HG03025 (cell line): ENCODE measurements around the gene COA8.

Source experiments
- ATAC-seq: cut with Tn5 transposase; IDR thresholded peaks from one replicate; pipeline ENCODE4 v1.9.1; 2021; ENCODE audit warnings: mild to moderate bottlenecking, moderate library complexity; ENCODE audit not compliant: unreplicated experiment, low FRiP score

COA8 gene, protein sequence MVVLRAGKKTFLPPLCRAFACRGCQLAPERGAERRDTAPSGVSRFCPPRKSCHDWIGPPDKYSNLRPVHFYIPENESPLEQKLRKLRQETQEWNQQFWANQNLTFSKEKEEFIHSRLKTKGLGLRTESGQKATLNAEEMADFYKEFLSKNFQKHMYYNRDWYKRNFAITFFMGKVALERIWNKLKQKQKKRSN

DNA sequence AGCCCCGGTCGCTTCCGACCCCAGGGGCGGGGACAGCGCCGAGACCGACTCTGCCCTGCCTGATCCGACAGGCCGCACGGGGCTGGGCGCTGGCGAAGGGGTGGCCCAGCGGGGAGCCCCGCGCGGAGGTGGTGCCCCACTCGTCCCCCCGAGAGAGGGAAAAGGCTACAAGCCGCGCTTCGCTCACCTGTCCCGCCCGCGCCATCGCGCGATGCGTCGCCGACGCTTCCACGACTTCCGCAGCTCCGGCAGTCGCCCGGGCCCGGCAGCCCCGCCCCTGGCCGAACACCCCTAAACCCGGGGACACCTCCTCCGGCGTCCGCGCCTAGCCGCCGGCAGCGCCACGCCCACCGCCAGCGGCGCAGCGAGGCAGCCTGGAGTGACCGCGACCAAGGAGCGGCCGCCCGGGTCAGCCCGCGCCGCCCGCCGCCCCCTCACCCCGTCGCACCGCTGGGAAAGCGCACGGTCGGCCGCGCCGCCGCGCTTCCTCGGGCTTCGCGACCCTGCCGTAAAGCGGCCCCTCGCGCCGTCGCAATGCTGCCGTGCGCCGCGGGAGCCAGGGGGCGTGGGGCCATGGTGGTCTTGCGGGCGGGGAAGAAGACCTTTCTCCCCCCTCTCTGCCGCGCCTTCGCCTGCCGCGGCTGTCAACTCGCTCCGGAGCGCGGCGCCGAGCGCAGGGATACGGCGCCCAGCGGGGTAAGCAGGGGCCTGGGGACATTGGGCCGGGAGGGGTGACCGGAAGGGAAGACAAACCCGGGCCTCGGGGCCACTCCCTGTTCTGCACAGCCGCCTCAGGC, at the start of gene COA8, which contains the start of gene BAG5:
Gene COA8 (plus strand): TSS at position 532 of the 797 bp plus-strand sequence. CDS start 42 bp downstream, at position 574.
Gene BAG5 (minus strand): TSS at position 229 of the 797 bp plus-strand sequence. CDS start 1,493 bp downstream, outside the sequence.
- ATAC-seq, result peak; percentile 79

DNA sequence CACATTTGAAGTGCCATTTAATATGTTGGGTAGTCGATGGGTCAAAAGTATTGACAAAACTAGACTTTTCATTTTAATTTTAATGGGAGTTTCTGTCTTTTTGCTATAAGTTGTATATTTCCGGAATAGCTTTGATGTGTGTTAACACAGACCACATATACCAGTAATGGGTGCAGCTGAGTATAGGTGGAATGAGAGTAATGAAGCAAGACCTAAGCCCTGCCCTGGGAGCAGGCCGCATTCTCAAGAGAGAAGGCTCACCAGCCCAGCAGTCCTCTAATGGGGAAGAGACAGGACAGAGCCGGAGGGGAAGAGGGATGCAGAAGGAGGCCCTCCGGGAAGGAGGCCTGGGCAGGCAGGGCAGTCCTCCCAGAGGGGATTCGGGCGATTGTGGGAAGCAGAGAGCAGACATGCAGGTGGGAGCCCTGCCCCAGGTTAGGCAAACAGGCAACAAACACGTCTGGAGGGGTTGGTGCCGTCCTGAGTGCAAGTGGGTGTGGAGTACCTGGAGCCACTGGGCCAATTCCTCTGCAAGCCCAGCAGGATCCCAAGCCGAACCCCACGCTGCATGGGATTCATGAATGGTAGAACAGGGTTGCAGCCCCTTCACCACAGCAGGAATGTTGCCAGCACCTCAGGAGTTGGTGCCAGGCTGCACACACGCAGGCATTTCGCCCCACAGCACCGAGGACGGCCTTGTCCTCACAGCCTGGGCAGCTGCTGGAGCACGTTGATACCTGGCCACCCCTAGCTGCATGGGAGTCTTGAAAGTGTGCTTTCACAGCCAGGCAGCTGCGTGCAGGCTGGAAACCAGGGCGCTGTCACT, 48.0 kb upstream of the COA8 start:
- ATAC-seq, result no peak

DNA sequence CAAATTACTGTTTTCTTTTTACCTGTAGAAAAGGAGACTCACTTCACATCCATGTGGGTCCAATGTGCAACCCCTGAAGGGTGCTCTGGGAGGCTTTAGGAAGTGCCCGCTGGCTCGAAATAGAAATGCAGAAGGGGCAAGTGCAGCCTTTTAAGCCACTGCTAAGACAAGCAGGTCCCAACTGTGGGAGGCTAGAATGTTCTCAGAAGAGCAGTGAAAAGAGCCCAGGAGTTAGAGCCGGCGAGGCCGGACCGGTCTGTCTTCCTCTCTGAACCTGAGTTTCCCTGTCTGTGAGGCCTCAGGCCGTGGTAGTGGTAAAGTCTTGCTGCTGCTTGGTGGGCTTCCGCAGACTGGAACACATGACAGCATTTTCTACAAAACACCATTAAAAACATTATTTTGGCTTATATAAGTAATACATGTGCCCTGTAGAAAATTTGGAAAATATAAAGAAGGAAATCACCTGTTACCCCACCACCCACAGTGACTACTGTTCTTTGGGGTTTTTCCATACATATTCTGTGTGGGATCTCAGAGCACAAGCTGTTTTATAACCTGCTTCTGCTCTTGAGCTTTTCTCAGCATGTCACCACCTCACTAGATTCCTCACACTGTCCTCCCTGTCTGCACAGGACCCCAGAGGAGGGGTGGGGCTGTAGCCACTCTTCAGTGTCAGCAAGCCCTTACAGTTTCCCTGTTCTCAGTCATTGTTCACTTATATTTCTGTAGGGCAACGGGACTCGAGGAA, 46.2 kb upstream of the COA8 start:
- ATAC-seq, result no peak

DNA sequence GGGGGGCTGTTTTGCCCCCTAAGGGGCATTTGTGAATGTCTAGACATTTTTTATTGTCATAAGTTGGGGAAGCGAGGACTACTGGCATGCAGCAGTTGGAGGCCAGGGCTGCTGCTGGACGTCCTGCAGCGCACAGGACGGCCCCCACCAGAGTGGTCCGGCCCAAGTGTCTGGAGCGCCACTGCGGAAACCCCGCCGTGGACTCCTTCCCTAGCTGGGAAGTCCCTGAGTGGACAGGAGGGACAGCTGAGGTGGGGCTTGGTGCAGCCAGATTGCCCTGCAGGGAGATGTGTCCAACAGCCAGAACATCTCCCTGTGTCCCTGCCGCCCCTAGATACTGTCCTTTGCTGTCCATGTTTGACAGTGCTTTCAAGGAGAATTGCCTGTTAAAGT, 45.6 kb upstream of the COA8 start:
- no peak for ATAC-seq

DNA sequence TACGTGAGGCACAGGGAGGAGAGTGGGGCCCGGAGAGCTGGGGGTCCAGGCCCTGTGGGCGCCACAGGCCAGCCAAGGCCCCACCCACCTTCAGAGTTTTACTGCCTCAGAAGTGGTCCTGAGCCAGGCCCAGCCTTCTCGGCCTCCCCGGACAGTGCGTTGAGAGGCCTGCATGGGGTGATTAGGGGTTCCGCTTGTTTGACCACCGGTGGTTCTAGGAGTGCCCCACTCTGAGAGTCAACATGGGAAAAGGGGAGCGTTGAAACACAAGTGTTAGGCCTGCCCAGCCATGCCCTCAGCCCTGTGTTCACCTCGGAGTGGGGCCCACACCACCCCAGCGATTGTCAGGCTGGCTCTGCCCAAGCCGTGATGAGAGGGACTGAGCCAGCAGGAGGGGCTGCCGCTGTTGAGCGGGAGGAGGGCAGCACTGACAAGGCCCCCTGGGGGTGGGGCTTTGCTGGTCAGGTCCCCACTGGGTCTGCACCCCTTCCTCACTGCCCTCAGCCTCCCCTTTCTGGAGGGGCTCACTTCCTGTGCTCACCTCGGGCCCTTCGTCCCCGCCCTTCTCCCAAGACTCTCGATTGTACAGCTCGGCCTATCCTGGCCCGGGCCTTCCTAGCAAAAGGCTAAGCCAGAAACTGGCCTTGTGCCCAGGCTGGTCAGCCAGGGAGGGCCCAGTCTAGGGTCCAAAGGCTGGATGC, 44.9 kb upstream of the COA8 start:
- no peak for ATAC-seq

DNA sequence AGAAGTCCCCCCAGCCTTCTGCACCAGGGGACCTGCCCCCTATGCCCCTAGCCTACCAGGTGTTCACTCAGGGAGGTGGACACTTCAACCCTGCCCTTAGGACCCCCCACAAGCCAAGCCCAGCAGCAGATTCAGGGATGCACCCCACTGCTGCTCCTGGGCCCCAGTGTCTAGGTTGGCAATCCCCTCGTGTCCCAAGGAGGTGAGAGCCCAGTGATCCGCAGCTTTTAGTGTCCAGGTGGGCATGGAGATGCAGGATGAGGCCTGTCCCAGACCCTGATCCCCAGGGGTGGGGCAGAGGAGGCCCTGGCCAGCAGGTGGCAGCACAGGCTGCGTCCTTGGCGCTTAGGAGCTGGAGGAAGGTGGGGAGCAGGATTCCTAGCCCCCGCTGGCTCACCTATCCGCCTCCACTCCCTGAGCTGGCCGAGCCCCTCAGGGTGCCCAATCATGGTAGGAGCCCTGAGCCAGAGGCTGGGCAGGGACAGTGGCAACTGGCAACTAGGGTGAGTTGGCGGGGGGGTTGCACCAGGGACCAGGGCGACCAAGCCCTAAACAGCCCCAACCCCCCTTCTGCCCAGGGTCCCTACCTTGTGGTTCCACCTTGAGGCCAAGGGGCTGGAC, 44.2 kb upstream of the COA8 start:
- ATAC-seq, result no peak

DNA sequence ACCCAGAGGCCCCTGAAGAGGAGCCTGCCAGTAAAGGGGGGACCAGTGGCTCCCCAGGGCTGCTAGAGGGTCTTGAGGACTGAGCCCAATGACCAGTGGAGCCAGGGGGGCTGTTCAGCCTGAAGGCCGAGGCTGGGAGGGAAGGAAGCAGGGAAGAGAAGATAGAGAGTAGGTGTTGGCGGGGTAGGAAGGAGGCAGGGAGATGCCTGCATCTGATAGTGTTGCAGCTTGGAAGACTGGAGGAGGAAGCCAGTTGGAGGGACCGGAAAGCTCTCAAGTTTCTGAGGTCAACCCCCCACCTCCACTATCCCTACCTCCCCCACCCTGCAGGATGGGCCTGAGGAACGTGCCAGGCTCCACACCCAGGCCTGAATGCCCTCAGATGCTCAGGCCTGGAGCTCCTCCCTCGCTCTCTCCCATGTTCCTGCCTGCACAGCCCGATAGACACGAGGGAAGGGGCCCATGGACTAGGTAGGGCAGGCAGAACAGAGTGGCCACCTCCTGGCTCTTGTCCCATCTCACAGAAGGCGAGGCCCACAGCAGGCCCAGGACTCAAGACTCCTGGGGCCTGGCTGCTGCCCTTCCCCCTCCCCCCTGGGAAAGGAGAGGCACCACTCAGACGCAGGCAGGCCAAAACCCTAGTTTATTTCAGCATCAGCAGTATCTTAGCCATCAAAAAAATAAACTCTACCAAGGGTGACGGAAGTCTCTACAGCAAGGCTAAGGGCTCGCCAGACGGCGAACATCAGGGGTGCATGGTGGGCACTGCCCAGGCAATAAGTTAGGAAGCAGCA, 43.5 kb upstream of the COA8 start:
- ATAC-seq, result no peak

DNA sequence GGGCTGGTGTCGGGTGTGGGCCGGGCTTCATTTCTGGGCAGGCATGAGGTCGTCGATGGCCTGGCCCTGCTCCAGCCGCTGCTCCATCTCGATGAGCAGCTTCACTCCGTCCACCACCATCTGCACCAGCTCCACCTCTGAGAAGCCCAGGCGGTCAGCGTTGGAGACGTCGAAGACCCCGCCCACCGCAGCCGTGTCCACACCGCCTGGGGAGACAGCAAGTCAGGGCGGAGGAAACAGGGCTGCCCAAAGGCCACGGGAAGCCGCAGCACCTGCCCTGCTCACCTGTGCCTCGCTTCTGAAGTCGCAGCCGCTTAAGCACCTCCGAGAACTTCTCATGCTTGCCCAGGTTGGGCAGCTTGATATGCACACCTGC, 42.9 kb upstream of the COA8 start:
- no peak for ATAC-seq

DNA sequence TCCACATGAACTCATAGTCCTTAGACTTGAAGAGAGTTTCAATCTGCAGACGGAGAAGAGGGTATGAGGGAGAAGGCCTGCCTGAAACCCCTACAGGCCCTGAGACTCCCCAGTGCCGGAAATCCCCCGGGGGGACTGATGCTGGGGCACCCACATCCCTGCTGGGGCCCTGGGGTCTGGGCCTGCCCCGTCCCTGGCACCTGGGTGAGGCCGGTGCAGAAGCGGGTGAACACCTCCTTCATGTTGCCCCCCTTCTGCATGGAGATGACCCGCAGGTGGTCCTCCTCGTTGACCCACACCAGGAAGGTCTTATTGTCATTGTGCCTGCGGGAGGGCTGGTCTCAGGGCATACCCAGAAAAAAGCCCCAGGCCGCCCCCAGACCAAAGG, 42.5 kb upstream of the COA8 start:
- ATAC-seq, result no peak

DNA sequence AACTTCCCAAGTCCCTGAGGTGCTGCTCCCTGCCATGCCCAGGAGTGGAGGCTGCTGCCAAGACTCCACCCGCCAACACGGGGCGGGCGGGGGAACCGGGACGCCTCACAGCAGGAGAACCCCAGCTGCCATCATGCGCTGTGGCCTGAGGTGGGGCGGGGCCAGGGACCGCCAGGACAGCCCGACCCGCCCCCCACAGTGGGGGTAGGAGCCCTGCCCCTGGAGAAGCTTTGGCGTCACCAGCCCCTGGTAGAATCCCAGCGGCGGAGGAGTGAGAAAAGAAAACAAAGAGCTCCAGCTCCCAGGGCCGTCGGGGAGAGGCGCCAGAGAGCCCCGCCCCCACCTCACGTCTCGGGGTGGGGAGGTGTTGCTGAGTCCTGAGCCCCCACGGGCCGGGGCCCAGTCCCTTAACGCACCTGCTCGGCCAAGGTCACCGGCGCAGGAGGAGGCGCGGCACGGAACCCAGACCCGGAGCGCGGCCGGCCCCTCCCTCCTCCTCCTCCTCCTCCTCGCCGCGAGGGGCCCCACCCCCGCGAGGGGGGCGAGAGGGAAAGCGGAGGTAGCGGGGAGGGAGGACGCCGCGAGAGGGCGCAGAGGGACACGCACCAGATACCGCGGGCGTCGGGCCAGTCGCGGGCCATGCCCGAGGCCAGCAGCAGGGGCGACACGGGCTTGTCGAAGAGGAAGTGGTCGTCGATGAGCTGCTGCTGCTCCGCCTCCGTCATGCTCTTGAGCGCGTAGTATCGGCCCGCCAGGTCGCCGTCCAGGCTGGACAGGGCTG, 41.9 kb upstream of the COA8 start:
- ATAC-seq, result no peak

DNA sequence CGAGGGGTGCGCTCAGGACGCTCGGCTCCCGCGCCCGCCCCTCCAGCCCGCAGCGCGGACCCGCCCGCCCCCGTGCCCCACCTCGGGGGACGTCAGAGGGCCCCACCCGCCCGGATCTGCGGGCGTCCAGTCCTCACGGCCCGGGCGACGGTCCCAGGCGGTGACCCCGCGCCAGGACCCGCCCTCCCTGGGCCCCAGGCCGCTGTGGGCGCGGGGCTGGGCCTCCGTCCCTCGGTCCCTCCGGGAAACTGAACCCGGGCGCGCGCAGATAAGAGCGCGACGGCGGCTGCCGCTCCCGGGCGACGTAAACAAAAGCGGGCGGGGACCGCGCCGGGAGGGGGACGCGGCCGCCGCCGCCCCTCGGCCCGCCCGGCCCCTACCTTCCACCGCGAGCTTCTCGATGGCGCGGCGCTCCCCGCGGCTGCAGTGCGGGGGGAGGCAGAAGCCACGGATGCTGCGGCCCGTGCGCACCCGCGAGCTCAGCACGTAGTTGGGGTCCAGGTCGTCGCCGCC, 41.3 kb upstream of the COA8 start:
- no peak for ATAC-seq

DNA sequence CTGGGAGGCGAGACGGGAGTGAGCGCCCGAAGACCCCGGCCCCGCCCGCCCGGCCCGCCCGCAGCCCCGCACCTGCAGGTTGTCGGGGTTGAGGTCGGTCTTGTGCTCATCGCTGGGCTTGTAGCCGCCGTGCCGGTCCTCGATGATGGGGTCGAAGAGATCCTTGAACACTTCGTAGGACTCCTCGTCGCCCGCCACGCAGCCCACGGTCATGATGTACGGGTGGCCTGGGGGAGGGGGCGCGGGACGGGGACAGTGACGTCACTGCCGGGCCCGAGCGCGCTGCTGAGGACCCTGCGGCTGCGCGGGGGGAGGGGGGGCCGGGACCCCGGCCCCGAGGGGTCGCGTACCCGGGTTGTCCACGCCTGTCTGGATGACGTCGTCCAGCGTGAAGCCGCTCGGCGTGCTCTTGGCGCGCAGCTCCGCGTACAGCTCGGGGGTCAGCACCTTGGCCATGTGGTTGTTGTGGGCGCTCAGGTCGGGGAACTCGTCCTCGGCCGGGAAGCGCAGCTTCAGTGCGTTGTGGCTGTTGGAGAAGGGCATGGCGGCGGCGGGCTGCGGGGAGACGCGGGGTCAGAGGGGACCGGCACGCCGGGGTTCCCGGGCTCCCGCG, 40.7 kb upstream of the COA8 start:
- no peak for ATAC-seq

DNA sequence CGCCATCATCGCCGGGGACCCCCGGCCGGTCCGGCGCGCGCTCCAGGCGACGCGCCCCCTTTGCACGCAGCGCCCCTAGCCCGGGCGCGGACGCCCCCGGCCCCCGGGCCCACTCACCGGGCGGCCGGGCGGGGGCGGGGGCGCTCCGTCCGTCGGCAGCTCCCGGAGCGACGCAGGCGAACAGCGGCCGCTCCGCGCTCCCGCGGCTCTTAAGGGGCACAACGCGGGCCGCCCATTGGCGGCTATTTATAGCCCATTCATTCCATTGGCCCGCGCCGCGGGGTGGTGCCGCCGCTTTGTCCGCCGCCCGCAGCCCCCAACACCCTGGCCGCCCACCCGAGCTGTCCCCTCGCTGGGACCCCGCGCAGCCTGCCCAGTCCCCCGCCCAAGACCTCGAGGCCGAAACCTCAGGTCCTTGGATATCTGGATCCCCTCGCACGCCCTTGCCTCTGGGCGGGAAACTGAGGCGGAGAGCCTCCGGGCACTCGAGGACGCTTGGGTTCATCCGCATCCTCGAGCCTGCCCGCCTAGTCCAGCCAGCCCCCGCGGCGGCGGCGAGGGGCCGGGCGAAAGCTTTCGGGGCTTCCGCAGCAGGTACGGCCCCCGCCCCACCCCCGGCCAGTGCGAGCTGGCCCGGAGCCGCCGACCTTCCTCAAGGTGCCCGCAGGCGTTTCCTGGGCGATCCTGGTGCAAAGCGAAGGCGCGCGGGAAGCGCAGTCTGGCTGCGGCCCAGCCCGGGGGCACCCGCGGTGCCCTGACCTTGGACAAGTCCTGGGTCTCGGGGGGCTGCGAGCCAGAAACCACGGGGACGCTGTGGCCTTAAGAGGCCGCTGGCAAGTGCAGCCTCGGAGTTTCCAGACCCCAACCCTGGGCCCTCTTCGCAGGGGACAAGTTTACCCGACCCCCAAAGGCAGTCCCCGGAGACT, 39.8 kb upstream of the COA8 start, which contains the start of gene CKB:
Gene CKB (minus strand): TSS at position 182 of the 926 bp plus-strand sequence. CDS start 337 bp downstream, outside the sequence.
- no peak for ATAC-seq

DNA sequence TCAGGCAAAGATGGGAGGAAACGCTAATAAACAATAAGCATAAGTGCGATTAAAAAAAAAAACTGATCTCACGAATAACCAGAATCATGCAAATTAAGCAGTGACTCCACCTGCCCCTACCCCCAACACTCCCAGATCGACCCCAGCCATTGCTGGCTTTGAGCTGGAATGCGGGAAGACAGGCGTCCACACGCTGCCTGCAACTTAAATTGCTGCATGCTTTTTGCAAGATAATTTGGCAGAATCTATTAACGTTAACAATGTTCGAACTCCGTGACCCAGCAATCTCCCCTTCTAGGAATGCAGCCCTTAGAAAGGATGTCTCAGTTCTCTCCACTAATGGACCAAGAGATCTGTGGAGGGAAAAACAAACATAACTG, 39.2 kb upstream of the COA8 start:
- ATAC-seq, result no peak

DNA sequence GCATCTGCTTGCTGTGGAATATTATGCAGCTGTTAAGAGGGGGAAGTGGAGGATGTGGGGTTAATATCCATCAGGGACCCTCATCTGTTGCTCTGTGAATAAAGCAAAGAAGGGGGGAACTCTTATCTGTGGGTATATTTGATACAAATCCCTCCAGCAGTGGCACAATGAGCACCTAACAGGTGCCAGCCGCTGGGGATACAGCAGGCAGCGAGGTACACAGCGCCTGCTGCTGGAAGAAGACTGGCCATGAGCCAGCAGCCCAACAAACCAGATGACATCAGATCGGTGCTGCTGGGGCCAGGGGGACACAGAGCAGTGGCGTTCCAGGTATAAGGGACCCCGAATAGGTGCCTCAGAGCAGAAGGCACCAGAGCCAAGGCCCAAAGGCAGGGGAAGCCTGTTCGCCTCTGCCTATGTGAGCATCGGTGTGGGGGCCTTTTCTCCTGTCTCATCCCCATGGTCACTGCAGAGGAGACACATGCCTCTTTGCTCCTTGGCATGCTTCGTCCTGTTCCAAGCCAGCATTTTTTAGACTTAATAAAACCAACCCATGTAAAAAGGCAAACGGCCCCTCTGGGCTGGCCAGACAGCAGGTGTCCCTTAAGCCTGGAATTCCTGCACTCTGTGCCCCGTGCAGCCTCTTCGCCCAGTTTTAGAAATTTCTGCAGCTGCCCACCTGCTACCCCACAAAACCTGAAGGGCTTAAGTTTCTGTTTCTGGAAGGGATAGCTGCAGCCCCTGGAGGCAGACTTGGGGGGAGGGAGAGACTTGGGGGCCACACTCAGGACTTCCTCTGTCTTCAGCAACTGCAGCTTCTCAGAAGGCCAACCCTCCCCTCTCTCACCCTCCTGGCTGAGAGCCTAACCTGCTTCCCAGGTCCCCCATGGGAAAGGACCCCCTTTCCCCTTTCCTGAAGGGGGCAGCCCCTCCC, 38.5 kb upstream of the COA8 start:
- ATAC-seq, result no peak
